WTC11 (cell line): ENCODE measurements around the gene HOXA13. TPM values are rescaled to one million over a fixed set of nuclear protein-coding genes. Genes with fewer than 3 reads are reported as not detected.

Experiments used
- ATAC-seq: fragments of 200-7000 bp; cut with Tn5 transposase; 2 replicates; pipeline ENCODE4 v1.10.0; 2021; ENCODE audit warnings: mild to moderate bottlenecking, moderate library complexity
- CTCF ChIA-PET: fragments of 300-600 bp; sonication (Branson Sonifier 250); formaldehyde crosslinking; loops from one replicate; lab custom pipeline; 2021; ENCODE audit warnings: antibody characterized with exemption; lab: Charles Lee
- POLR2A ChIA-PET: fragments of 350-600 bp; sonication (Branson Sonifier 250); formaldehyde crosslinking; loops from one replicate; lab custom pipeline; 2021; ENCODE audit warnings: antibody characterized with exemption; lab: Charles Lee
- DNase-seq: peaks from one replicate; pipeline ENCODE4 v3.0.0; 2021; ENCODE audit warnings: low spot score
- H3K27ac Mint-ChIP-seq: 2 replicates; pipeline ENCODE4 v1.8.0; 2021; ENCODE audit warnings: mixed read lengths
- H3K27me3 Mint-ChIP-seq: 2 replicates; pipeline ENCODE4 v1.8.0; 2021; ENCODE audit warnings: low read depth, mild to moderate bottlenecking, moderate library complexity, mixed read lengths
- H3K36me3 Mint-ChIP-seq: 2 replicates; pipeline ENCODE4 v1.8.0; 2021; ENCODE audit warnings: mixed read lengths
- H3K4me1 Mint-ChIP-seq: 2 replicates; pipeline ENCODE4 v1.8.0; 2022; ENCODE audit warnings: mixed read lengths
- H3K4me3 Mint-ChIP-seq: 2 replicates; pipeline ENCODE4 v1.8.0; 2021; ENCODE audit warnings: mild to moderate bottlenecking, moderate library complexity, mixed read lengths
- H3K9me3 Mint-ChIP-seq: 2 replicates; pipeline ENCODE4 v1.8.0; 2021; ENCODE audit warnings: mixed read lengths
- AFF4 ChIP-seq: sonication (generic); formaldehyde crosslinking; IDR thresholded peaks from 2 replicates; pipeline ENCODE4 v1.8.1; 2023; ENCODE audit warnings: mild to moderate bottlenecking, missing genetic modification reagents, borderline replicate concordance
- ATF6 ChIP-seq: sonication (generic); formaldehyde crosslinking; IDR thresholded peaks from 2 replicates; pipeline ENCODE4 v1.8.1; 2023; ENCODE audit warnings: mild to moderate bottlenecking, missing genetic modification reagents
- E2F1 ChIP-seq: sonication (generic); formaldehyde crosslinking; IDR thresholded peaks from 2 replicates; pipeline ENCODE4 v1.8.0; 2022; ENCODE audit warnings: mild to moderate bottlenecking, missing genetic modification reagents
- ELF4 ChIP-seq: sonication (generic); formaldehyde crosslinking; IDR thresholded peaks from 2 replicates; pipeline ENCODE4 v1.8.1; 2022; ENCODE audit warnings: low read depth, mild to moderate bottlenecking, moderate library complexity, missing genetic modification reagents
- GRHL2 ChIP-seq: fragments of 250-450 bp; sonication (Bioruptor Pico); IDR thresholded peaks from 2 replicates; pipeline ENCODE4 v1.8.0; 2022; ENCODE audit warnings: mild to moderate bottlenecking, moderate library complexity; ENCODE audit not compliant: insufficient replicate concordance, severe bottlenecking
- MLX ChIP-seq: sonication (generic); formaldehyde crosslinking; IDR thresholded peaks from 2 replicates; pipeline ENCODE4 v1.8.1; 2023; ENCODE audit warnings: mild to moderate bottlenecking, missing genetic modification reagents, moderate library complexity
- NFATC4 ChIP-seq: fragments of 250-450 bp; sonication (Bioruptor Pico); IDR thresholded peaks from 2 replicates; pipeline ENCODE4 v1.9.0; 2021; ENCODE audit warnings: mild to moderate bottlenecking
- PRDM15 ChIP-seq: sonication (generic); formaldehyde crosslinking; IDR thresholded peaks from 2 replicates; pipeline ENCODE4 v1.8.0; 2022; ENCODE audit warnings: missing genetic modification reagents
- TEAD4 ChIP-seq: sonication (generic); formaldehyde crosslinking; IDR thresholded peaks from 2 replicates; pipeline ENCODE4 v1.8.0; 2022; ENCODE audit warnings: mild to moderate bottlenecking, missing genetic modification reagents
- ZNF317 ChIP-seq: sonication (generic); formaldehyde crosslinking; IDR thresholded peaks from 2 replicates; pipeline ENCODE4 v1.8.1; 2023; ENCODE audit warnings: low read depth, mild to moderate bottlenecking, moderate library complexity, missing genetic modification reagents, borderline replicate concordance
- total RNA-seq: library from RNA; stranded (reverse); gene quantifications from 3 replicates; pipeline ENCODE4 v1.2.3, GENCODE V29; 2021
- TF ChIP-seq, protein P1 (sequence below): sonication (generic); formaldehyde crosslinking; IDR thresholded peaks from 2 replicates; pipeline ENCODE4 v1.8.1; 2023; ENCODE audit warnings: mild to moderate bottlenecking, missing genetic modification reagents
- TF ChIP-seq, protein P2 (sequence below): fragments of 250-450 bp; sonication (Bioruptor Pico); IDR thresholded peaks from 2 replicates; pipeline ENCODE4 v1.9.0; 2021; ENCODE audit warnings: mild to moderate bottlenecking

HOXA13 gene
- total RNA-seq, 1 experiment from 2014 or later = not detected

- ChIA-PET POLR2A (no interaction called here), CTCF (interaction anchor here (1.1 to 3.7 kb wide), 2 partner anchors 8 to 10 kb away, joined by 5 to 22 read pairs; no protein-coding TSS in a partner anchor)
- 0 out of 2 replicates have a peak, but pooled peaks cover 2% of the 10 kb centered on the region for H3K36me3 Mint-ChIP-seq
- H3K4me3 Mint-ChIP-seq = no peak overlapping the region
- H3K9me3 Mint-ChIP-seq = no peaks in the 10 kb centered on the region
- peaks cover 99% of the 10 kb centered on the region for H3K27me3 Mint-ChIP-seq
- no peak for ATAC-seq
- DNase-seq = no peak
- H3K27ac Mint-ChIP-seq = no peak overlapping the region
- peaks cover 25% of the 10 kb centered on the region for H3K4me1 Mint-ChIP-seq
- no peak for TF ChIP-seq TEAD4
- TF ChIP-seq ELF4 (CRISPR knock-in tag) = no peak
- no peak for TF ChIP-seq ATF6 (CRISPR knock-in tag)
- TF ChIP-seq ZNF317 (CRISPR knock-in tag) = no peak
- no peak for TF ChIP-seq GRHL2 (CRISPR knock-in tag)
- TF ChIP-seq, protein P1, sequence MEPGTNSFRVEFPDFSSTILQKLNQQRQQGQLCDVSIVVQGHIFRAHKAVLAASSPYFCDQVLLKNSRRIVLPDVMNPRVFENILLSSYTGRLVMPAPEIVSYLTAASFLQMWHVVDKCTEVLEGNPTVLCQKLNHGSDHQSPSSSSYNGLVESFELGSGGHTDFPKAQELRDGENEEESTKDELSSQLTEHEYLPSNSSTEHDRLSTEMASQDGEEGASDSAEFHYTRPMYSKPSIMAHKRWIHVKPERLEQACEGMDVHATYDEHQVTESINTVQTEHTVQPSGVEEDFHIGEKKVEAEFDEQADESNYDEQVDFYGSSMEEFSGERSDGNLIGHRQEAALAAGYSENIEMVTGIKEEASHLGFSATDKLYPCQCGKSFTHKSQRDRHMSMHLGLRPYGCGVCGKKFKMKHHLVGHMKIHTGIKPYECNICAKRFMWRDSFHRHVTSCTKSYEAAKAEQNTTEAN = no peak
- no peak for TF ChIP-seq AFF4 (CRISPR knock-in tag)
- TF ChIP-seq, protein P2, sequence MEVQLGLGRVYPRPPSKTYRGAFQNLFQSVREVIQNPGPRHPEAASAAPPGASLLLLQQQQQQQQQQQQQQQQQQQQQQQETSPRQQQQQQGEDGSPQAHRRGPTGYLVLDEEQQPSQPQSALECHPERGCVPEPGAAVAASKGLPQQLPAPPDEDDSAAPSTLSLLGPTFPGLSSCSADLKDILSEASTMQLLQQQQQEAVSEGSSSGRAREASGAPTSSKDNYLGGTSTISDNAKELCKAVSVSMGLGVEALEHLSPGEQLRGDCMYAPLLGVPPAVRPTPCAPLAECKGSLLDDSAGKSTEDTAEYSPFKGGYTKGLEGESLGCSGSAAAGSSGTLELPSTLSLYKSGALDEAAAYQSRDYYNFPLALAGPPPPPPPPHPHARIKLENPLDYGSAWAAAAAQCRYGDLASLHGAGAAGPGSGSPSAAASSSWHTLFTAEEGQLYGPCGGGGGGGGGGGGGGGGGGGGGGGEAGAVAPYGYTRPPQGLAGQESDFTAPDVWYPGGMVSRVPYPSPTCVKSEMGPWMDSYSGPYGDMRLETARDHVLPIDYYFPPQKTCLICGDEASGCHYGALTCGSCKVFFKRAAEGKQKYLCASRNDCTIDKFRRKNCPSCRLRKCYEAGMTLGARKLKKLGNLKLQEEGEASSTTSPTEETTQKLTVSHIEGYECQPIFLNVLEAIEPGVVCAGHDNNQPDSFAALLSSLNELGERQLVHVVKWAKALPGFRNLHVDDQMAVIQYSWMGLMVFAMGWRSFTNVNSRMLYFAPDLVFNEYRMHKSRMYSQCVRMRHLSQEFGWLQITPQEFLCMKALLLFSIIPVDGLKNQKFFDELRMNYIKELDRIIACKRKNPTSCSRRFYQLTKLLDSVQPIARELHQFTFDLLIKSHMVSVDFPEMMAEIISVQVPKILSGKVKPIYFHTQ (CRISPR knock-in tag) = no peak
- no peak for TF ChIP-seq PRDM15 (CRISPR knock-in tag)
- no peak for TF ChIP-seq E2F1
- no peak for TF ChIP-seq NFATC4 (CRISPR knock-in tag)
- no peak for TF ChIP-seq MLX (CRISPR knock-in tag)
Measured at GRCh38 chr7:27171325-27171636, 28.6 kb downstream of the HOXA13 start.
